Measurements from ENCODE around the gene SIGLEC5. TPM values are rescaled to one million over a fixed set of nuclear protein-coding genes. Genes with fewer than 3 reads are reported as not detected.

SIGLEC5 gene
- total RNA-seq, 5 donors from 2014 or later (not counting 1 experiment from before 2014, with no cell fraction given): 0.16 to 0.26 TPM; not detected in 3

GRCh38 chr19:51663650-51664049 is 33.4 kb upstream of the SIGLEC5 start:
- Mint-ChIP-seq H3K27ac (no peak overlapping the region), H3K4me3 (no peak overlapping the region), H3K36me3 (no peaks in the 10 kb centered on the region), H3K4me1 (no peaks in the 10 kb centered on the region), H3K27me3 (peaks cover 25 to 42% of the 10 kb centered on the region in 2 donors), H3K9me3 (no peaks in the 10 kb centered on the region)
- ATAC-seq (replicated peaks in 1 of 4): no peak
- Histone ChIP-seq H3K9me3 (no peaks in the 10 kb centered on the region), H3K4me3 (ENCODE audit: control insufficient read depth in 1 of 2, extremely low read depth in 1 of 2, low read length in 1 of 2) (no peak overlapping the region), H3K27me3 (replicated peaks in 1 of 2; ENCODE audit: control insufficient read depth in 2 of 2, extremely low read depth in 1 of 2, insufficient read depth in 2 of 2, low read length in 1 of 2) (peaks cover 0 to 22% of the 10 kb centered on the region in 2 experiments), H3K4me1 (ENCODE audit: control insufficient read depth in 1 of 2, extremely low read depth in 1 of 2, insufficient read depth in 2 of 2, low read length in 2 of 2) (peaks cover 0 to 2% of the 10 kb centered on the region in 2 experiments), H3K36me3 (ENCODE audit: control insufficient read depth in 2 of 2, extremely low read depth in 1 of 2, insufficient read depth in 1 of 2, low read length in 1 of 2) (no peaks in the 10 kb centered on the region), H3K27ac (ENCODE audit: low read length) (no peak overlapping the region)
- 44% methylated on average over 3 of the region's 3 CpGs for WGBS (ENCODE audit: insufficient coverage)
- no peak for DNase-seq
- ChIA-PET CTCF (no interaction called here), POLR2A (no interaction called here)

- H3K4me1 ChIP-seq (ENCODE audit: control insufficient read depth in 1 of 2, extremely low read depth in 1 of 2, insufficient read depth in 2 of 2, low read length in 2 of 2): peaks cover 0 to 2% of the 10 kb centered on the region in 2 experiments
- no peaks in the 10 kb centered on the region for H3K9me3 ChIP-seq
- ChIA-PET CTCF (interaction anchor here in 1 of 2 donors (0.6 kb wide), 2 partner anchors 901 to 1135 kb away, joined by 3 to 10 read pairs; no protein-coding TSS in a partner anchor), POLR2A (no interaction called here)
- no peaks in the 10 kb centered on the region for H3K36me3 ChIP-seq (ENCODE audit: control insufficient read depth in 2 of 2, extremely low read depth in 1 of 2, insufficient read depth in 1 of 2, low read length in 1 of 2)
- H3K4me1 Mint-ChIP-seq: peaks cover 5 to 8% (median 5%) of the 10 kb centered on the region in 3 donors
- peaks cover 27 to 34% of the 10 kb centered on the region in 2 donors for H3K27me3 Mint-ChIP-seq
- no peak overlapping the region for H3K27ac Mint-ChIP-seq
- DNase-seq (peak in 24 of 35 experiments; percentile 6 to 59 (median 30)), ATAC-seq (replicated peaks in 1 of 4) (no peak)
- H3K27ac ChIP-seq (ENCODE audit: low read length): no peak overlapping the region
- WGBS (ENCODE audit: insufficient coverage): no CpG with 5 or more reads among the region's 10 CpGs
- peaks cover 0 to 21% of the 10 kb centered on the region in 2 experiments for H3K27me3 ChIP-seq (replicated peaks in 1 of 2; ENCODE audit: control insufficient read depth in 2 of 2, extremely low read depth in 1 of 2, insufficient read depth in 2 of 2, low read length in 1 of 2)
- H3K9me3 Mint-ChIP-seq: no peaks in the 10 kb centered on the region
- no peak overlapping the region for H3K4me3 ChIP-seq (ENCODE audit: control insufficient read depth in 1 of 2, extremely low read depth in 1 of 2, low read length in 1 of 2)
- H3K4me3 Mint-ChIP-seq: no peak overlapping the region
- H3K36me3 Mint-ChIP-seq: no peaks in the 10 kb centered on the region
These were observed 30.9 kb upstream of the SIGLEC5 start for GRCh38 chr19:51660975-51661600.

GRCh38 chr19:51654783-51655182 is 24.6 kb upstream of the SIGLEC5 start:
- 88% methylated on average over 2 of the region's 4 CpGs for WGBS (ENCODE audit: insufficient coverage)
- Mint-ChIP-seq H3K27me3 (peaks cover 28 to 35% of the 10 kb centered on the region in 2 donors), H3K36me3 (no peaks in the 10 kb centered on the region), H3K9me3 (peaks cover 0 to 6% (median 6%) of the 10 kb centered on the region in 3 donors), H3K27ac (no peak overlapping the region), H3K4me3 (no peak overlapping the region), H3K4me1 (peaks cover 5 to 8% (median 5%) of the 10 kb centered on the region in 3 donors)
- Histone ChIP-seq H3K4me1 (ENCODE audit: control insufficient read depth in 1 of 2, extremely low read depth in 1 of 2, insufficient read depth in 2 of 2, low read length in 2 of 2) (no peaks in the 10 kb centered on the region), H3K27ac (ENCODE audit: low read length) (no peak overlapping the region), H3K36me3 (ENCODE audit: control insufficient read depth in 2 of 2, extremely low read depth in 1 of 2, insufficient read depth in 1 of 2, low read length in 1 of 2) (no peaks in the 10 kb centered on the region), H3K27me3 (replicated peaks in 1 of 2; ENCODE audit: control insufficient read depth in 2 of 2, extremely low read depth in 1 of 2, insufficient read depth in 2 of 2, low read length in 1 of 2) (peaks cover 0 to 4% of the 10 kb centered on the region in 2 experiments), H3K4me3 (ENCODE audit: control insufficient read depth in 1 of 2, extremely low read depth in 1 of 2, low read length in 1 of 2) (no peak overlapping the region), H3K9me3 (no peaks in the 10 kb centered on the region)
- no peak for ATAC-seq (replicated peaks in 1 of 4)
- DNase-seq: no peak
- POLR2A ChIA-PET: interaction anchor here in 1 of 2 donors (0.6 kb wide), 1 partner anchor 1492 kb away, joined by 3 read pairs; no protein-coding TSS in a partner anchor
- CTCF ChIA-PET: interaction anchor here (0.5 kb wide), 2 partner anchors 232 to 1340 kb away, joined by 5 read pairs; no protein-coding TSS in a partner anchor

GRCh38 chr19:51653162-51653561 is 23.0 kb upstream of the SIGLEC5 start:
- Histone ChIP-seq H3K27me3 (replicated peaks in 1 of 2; ENCODE audit: control insufficient read depth in 2 of 2, extremely low read depth in 1 of 2, insufficient read depth in 2 of 2, low read length in 1 of 2) (peaks cover 0 to 6% of the 10 kb centered on the region in 2 experiments), H3K27ac (ENCODE audit: low read length) (no peak overlapping the region), H3K4me3 (ENCODE audit: control insufficient read depth in 1 of 2, extremely low read depth in 1 of 2, low read length in 1 of 2) (no peak overlapping the region), H3K36me3 (ENCODE audit: control insufficient read depth in 2 of 2, extremely low read depth in 1 of 2, insufficient read depth in 1 of 2, low read length in 1 of 2) (no peaks in the 10 kb centered on the region), H3K4me1 (ENCODE audit: control insufficient read depth in 1 of 2, extremely low read depth in 1 of 2, insufficient read depth in 2 of 2, low read length in 2 of 2) (no peaks in the 10 kb centered on the region), H3K9me3 (no peaks in the 10 kb centered on the region)
- ChIA-PET CTCF (no interaction called here), POLR2A (no interaction called here)
- ATAC-seq (replicated peaks in 1 of 4) (no peak), DNase-seq (no peak)
- H3K4me3 Mint-ChIP-seq: no peak overlapping the region
- H3K27ac Mint-ChIP-seq: no peak overlapping the region
- WGBS (ENCODE audit: insufficient coverage): 60% methylated on average over 1 of the region's 2 CpGs
- H3K9me3 Mint-ChIP-seq: peaks cover 0 to 6% (median 6%) of the 10 kb centered on the region in 3 donors
- peaks cover 37 to 41% of the 10 kb centered on the region in 2 donors for H3K27me3 Mint-ChIP-seq
- H3K4me1 Mint-ChIP-seq: peaks cover 5 to 8% (median 5%) of the 10 kb centered on the region in 3 donors
- H3K36me3 Mint-ChIP-seq: no peaks in the 10 kb centered on the region

- no peak overlapping the region for H3K4me3 ChIP-seq (ENCODE audit: control insufficient read depth in 1 of 2, extremely low read depth in 1 of 2, low read length in 1 of 2)
- H3K27ac ChIP-seq (ENCODE audit: low read length): no peak overlapping the region
- H3K27me3 Mint-ChIP-seq: peaks cover 40 to 41% of the 10 kb centered on the region in 2 donors
- ChIA-PET CTCF (interaction anchor here (0.6 to 0.9 kb wide), 2 partner anchors 181 to 1461 kb away, joined by 3 read pairs; no protein-coding TSS in a partner anchor), POLR2A (no interaction called here)
- no peak for DNase-seq
- H3K4me1 ChIP-seq (ENCODE audit: control insufficient read depth in 1 of 2, extremely low read depth in 1 of 2, insufficient read depth in 2 of 2, low read length in 2 of 2): no peaks in the 10 kb centered on the region
- H3K9me3 Mint-ChIP-seq: peaks cover 0 to 6% (median 6%) of the 10 kb centered on the region in 3 donors
- H3K4me1 Mint-ChIP-seq: peaks cover 5 to 8% (median 5%) of the 10 kb centered on the region in 3 donors
- 85% methylated on average over 4 of the region's 4 CpGs for WGBS (ENCODE audit: insufficient coverage)
- ATAC-seq (replicated peaks in 1 of 4): no peak
- no peak overlapping the region for H3K27ac Mint-ChIP-seq
- no peaks in the 10 kb centered on the region for H3K36me3 Mint-ChIP-seq
- peaks cover 0 to 6% of the 10 kb centered on the region in 2 experiments for H3K27me3 ChIP-seq (replicated peaks in 1 of 2; ENCODE audit: control insufficient read depth in 2 of 2, extremely low read depth in 1 of 2, insufficient read depth in 2 of 2, low read length in 1 of 2)
- H3K4me3 Mint-ChIP-seq: no peak overlapping the region
- H3K9me3 ChIP-seq: no peaks in the 10 kb centered on the region
- no peaks in the 10 kb centered on the region for H3K36me3 ChIP-seq (ENCODE audit: control insufficient read depth in 2 of 2, extremely low read depth in 1 of 2, insufficient read depth in 1 of 2, low read length in 1 of 2)
These were observed 22.1 kb upstream of the SIGLEC5 start for GRCh38 chr19:51652266-51652665.

- peaks cover 36 to 40% of the 10 kb centered on the region in 2 donors for H3K27me3 Mint-ChIP-seq
- WGBS (ENCODE audit: insufficient coverage): 63% methylated on average over 2 of the region's 7 CpGs
- H3K27me3 ChIP-seq (replicated peaks in 1 of 2; ENCODE audit: control insufficient read depth in 2 of 2, extremely low read depth in 1 of 2, insufficient read depth in 2 of 2, low read length in 1 of 2): peaks cover 0 to 12% of the 10 kb centered on the region in 2 experiments
- H3K36me3 Mint-ChIP-seq: no peaks in the 10 kb centered on the region
- no peak overlapping the region for H3K4me3 ChIP-seq (ENCODE audit: control insufficient read depth in 1 of 2, extremely low read depth in 1 of 2, low read length in 1 of 2)
- H3K9me3 Mint-ChIP-seq: peaks cover 0 to 6% (median 6%) of the 10 kb centered on the region in 3 donors
- DNase-seq (no peak), ATAC-seq (replicated peaks in 1 of 4) (no peak)
- H3K9me3 ChIP-seq: no peaks in the 10 kb centered on the region
- CTCF ChIA-PET: interaction anchor here in 1 of 2 donors (0.9 kb wide), 1 partner anchor 180 kb away, joined by 3 read pairs; no protein-coding TSS in a partner anchor
- no peaks in the 10 kb centered on the region for H3K4me1 Mint-ChIP-seq
- no peaks in the 10 kb centered on the region for H3K36me3 ChIP-seq (ENCODE audit: control insufficient read depth in 2 of 2, extremely low read depth in 1 of 2, insufficient read depth in 1 of 2, low read length in 1 of 2)
- no peak overlapping the region for H3K4me3 Mint-ChIP-seq
- POLR2A ChIA-PET: no interaction called here
- H3K4me1 ChIP-seq (ENCODE audit: control insufficient read depth in 1 of 2, extremely low read depth in 1 of 2, insufficient read depth in 2 of 2, low read length in 2 of 2): no peaks in the 10 kb centered on the region
- no peak overlapping the region for H3K27ac Mint-ChIP-seq
- H3K27ac ChIP-seq (ENCODE audit: low read length): no peak overlapping the region
These were observed 21.1 kb upstream of the SIGLEC5 start for GRCh38 chr19:51651216-51651846.

Data from T-cell (primary cell).